Measurements from ENCODE around the gene NFYA.

Gene NFYA

DNA sequence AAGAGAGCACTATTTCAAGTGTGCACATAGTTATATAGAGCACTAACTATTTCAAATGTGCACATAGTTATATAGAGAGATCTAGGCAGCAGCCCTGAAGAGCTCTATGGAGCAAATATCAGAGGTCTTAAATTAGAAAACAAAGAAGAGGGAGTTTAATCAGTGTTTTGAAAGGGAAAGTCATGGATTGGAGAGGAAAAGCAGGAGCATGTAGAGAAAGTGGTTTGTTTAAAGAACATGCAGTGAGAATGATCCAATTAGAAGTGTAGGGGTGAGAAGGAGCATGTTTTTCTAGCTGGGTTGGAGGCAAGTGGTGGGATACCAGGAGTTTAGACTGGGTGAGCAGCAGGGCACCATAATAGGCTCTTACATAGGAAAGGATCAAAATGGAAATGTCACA is 64.1 kb downstream of the NFYA start:
- Histone ChIP-seq H3K36me3 (ENCODE audit: control insufficient read depth, low read depth, low read length) (no peaks in the 10 kb centered on the region), H3K27me3 (ENCODE audit: control insufficient read depth, insufficient read depth, low read length) (no peaks in the 10 kb centered on the region), H3K4me1 (ENCODE audit: control insufficient read depth, low read depth, low read length) (no peaks in the 10 kb centered on the region), H3K9me3 (ENCODE audit: control insufficient read depth, low read depth, low read length) (no peaks in the 10 kb centered on the region), H3K4me3 (ENCODE audit: low read length) (no peak overlapping the region), H3K9ac (ENCODE audit: low read length) (no peak overlapping the region), H3K27ac (ENCODE audit: low read length) (no peak overlapping the region)

DNA sequence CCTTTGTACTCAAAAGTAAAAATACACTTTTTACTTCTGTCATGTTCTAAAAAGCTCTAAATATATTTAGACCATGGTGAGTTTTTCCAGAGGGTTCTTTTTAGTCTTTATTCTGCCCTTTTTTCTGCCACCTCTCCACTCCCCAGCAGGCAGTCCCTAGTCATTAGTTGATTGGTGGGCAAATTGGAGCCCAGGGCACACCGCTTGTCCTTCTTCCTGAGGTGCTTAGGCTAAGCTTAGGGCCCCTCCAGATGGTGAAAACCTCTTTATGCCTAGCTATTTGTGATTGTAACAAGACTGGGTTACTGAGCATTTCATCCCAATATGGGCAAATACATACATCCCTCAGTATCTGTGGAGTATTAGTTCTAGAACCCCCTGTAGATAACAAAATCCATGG is 75.1 kb downstream of the NFYA start:
- no peaks in the 10 kb centered on the region for H3K36me3 ChIP-seq (ENCODE audit: control insufficient read depth, low read depth, low read length)
- H3K4me3 ChIP-seq (ENCODE audit: low read length): no peak overlapping the region
- no peaks in the 10 kb centered on the region for H3K9me3 ChIP-seq (ENCODE audit: control insufficient read depth, low read depth, low read length)
- no peak overlapping the region for H3K9ac ChIP-seq (ENCODE audit: low read length)
- no peaks in the 10 kb centered on the region for H3K4me1 ChIP-seq (ENCODE audit: control insufficient read depth, low read depth, low read length)
- H3K27me3 ChIP-seq (ENCODE audit: control insufficient read depth, insufficient read depth, low read length): no peaks in the 10 kb centered on the region
- no peak overlapping the region for H3K27ac ChIP-seq (ENCODE audit: low read length)

Measured in iPS-18a (cell line).